ENCODE results near the gene AUTS2.

The AUTS2 gene

GRCh38 chr7:69656890-69657289 is 58.6 kb downstream of the AUTS2 start:
- ATAC-seq (replicated peaks; ENCODE audit: extremely low read depth, poor library complexity, severe bottlenecking), result no peak

DNA sequence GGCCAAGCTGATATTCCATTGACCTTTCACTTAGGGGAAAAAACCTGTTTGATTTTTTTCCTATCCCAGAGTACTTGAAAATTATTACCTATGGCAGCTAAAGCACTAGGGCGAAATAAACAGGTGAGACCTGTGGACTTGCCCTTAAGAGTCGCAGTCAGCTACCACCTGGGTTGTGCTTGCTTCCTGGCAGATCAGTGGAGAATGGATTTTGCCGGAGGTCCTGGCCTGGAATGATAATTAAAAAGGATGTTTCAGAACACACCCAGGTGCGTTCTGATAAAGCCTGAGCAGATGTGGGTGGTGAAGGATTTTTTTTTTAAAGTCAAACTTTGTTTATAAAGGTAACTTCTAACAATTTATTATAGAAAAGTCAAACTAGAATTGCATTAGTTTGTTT is 59.1 kb downstream of the AUTS2 start:
- no peaks in the 10 kb centered on the region for H3K9me3 Mint-ChIP-seq
- DNase-seq (ENCODE audit: low spot score in 2 of 2) (no peak), ATAC-seq (replicated peaks; ENCODE audit: extremely low read depth, poor library complexity, severe bottlenecking) (no peak)
- H3K36me3 Mint-ChIP-seq (ENCODE audit: insufficient read depth), result no peaks in the 10 kb centered on the region
- no peaks in the 10 kb centered on the region for H3K4me1 Mint-ChIP-seq
- no peak overlapping the region for H3K4me3 Mint-ChIP-seq
- no peak overlapping the region for H3K27ac Mint-ChIP-seq (ENCODE audit: low read depth)
- peaks cover 20% of the 10 kb centered on the region for H3K27me3 Mint-ChIP-seq

More at GRCh38 chr7:69656890-69657289, 58.6 kb downstream of the AUTS2 start:
- Mint-ChIP-seq H3K36me3 (ENCODE audit: insufficient read depth) (no peaks in the 10 kb centered on the region), H3K9me3 (no peaks in the 10 kb centered on the region), H3K27ac (ENCODE audit: low read depth) (no peak overlapping the region), H3K4me1 (peaks cover 4% of the 10 kb centered on the region), H3K4me3 (no peak overlapping the region), H3K27me3 (peaks cover 15% of the 10 kb centered on the region)
- DNase-seq (ENCODE audit: low spot score in 2 of 2), result no peak

- H3K4me3 Mint-ChIP-seq, result no peak overlapping the region
- no peak overlapping the region for H3K27ac Mint-ChIP-seq (ENCODE audit: low read depth)
- no peaks in the 10 kb centered on the region for H3K4me1 Mint-ChIP-seq
- no peaks in the 10 kb centered on the region for H3K36me3 Mint-ChIP-seq (ENCODE audit: insufficient read depth)
- no peaks in the 10 kb centered on the region for H3K9me3 Mint-ChIP-seq
- H3K27me3 Mint-ChIP-seq, result peaks cover 20% of the 10 kb centered on the region
- DNase-seq (ENCODE audit: low spot score in 2 of 2) (no peak), ATAC-seq (replicated peaks; ENCODE audit: extremely low read depth, poor library complexity, severe bottlenecking) (no peak)
Observed at GRCh38 chr7:69657985-69658384, 59.7 kb downstream of the AUTS2 start.

GRCh38 chr7:69659983-69660382 is 61.7 kb downstream of the AUTS2 start:
- DNase-seq (ENCODE audit: low spot score in 2 of 2) (no peak), ATAC-seq (replicated peaks; ENCODE audit: extremely low read depth, poor library complexity, severe bottlenecking) (no peak)
- Mint-ChIP-seq H3K36me3 (ENCODE audit: insufficient read depth) (no peaks in the 10 kb centered on the region), H3K4me1 (no peaks in the 10 kb centered on the region), H3K27me3 (peaks cover 20% of the 10 kb centered on the region), H3K4me3 (no peak overlapping the region), H3K27ac (ENCODE audit: low read depth) (no peak overlapping the region), H3K9me3 (no peaks in the 10 kb centered on the region)

DNA sequence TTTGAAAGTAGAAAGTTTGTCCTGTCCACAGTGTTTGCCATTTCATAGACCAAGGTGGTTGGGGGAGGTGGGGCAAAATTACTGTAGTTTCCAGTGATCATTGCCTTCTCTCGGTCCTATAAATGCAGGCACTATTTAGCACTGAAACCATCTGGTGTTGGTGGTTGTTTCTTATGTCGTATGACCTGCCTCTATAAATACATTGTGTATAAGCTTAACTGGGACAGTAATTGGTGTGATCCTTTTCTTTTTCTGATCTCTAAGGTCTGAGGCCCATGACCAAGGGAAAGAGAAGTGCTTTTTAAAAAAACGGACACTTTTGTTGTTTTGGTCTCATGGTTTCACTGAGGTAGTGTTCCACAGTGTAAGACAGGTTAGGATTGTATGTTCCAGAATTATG is 63.1 kb downstream of the AUTS2 start:
- ATAC-seq (replicated peaks; ENCODE audit: extremely low read depth, poor library complexity, severe bottlenecking), result no peak

DNA sequence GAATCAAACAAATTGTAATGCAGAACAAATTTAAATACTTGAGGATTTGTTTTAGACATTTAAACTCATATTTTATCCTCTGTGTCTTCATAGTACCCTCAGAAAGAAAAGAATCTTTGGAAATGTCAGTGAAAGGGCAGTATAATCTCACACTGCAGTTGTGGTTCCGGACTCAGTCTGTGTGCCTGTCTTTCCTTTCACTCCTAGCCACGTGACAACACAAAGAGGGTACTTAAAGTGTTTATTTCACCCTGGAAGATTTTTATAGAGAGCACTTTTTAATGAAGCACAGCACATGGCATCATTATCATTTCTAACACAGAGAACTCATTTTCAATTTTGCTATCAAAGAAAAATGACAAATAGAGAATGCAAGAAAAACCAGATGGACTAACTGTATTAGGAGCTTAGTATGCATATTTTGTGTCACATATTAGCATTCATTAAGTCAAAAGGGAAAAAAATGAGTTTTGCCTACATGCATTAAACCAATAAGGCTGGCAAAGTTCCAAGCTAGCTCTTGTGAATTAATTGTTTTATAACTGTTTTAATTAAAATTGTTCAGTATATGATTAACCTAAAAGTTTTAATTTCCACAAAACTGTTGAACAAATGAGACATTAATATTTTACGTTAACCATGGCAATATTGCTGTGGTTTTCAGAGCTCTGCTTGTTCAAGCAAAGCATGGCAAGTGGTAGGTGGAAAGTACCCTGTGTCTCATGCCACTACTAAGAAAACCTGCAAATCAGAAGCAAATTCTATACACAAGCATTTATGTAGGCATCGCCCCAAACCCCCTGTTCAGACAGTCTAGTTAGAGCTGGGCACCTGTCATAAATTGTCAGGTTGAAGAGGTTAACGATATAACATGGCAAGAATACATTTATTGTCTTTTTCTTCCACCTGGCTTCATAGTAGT is 65.9 kb downstream of the AUTS2 start:
- Mint-ChIP-seq H3K36me3 (ENCODE audit: insufficient read depth) (peaks cover 1% of the 10 kb centered on the region), H3K27ac (ENCODE audit: low read depth) (no peak overlapping the region), H3K9me3 (no peaks in the 10 kb centered on the region), H3K27me3 (peaks cover 20% of the 10 kb centered on the region), H3K4me3 (no peak overlapping the region), H3K4me1 (no peaks in the 10 kb centered on the region)
- ATAC-seq (replicated peaks; ENCODE audit: extremely low read depth, poor library complexity, severe bottlenecking) (no peak), DNase-seq (ENCODE audit: low spot score in 2 of 2) (no peak)

More for the DNA sequence above, 63.1 kb downstream of the AUTS2 start:
- Mint-ChIP-seq H3K4me3 (no peak overlapping the region), H3K27ac (ENCODE audit: low read depth) (no peak overlapping the region), H3K9me3 (no peaks in the 10 kb centered on the region), H3K36me3 (ENCODE audit: insufficient read depth) (no peaks in the 10 kb centered on the region), H3K27me3 (peaks cover 20% of the 10 kb centered on the region), H3K4me1 (no peaks in the 10 kb centered on the region)
- DNase-seq (ENCODE audit: low spot score in 2 of 2), result no peak

DNA sequence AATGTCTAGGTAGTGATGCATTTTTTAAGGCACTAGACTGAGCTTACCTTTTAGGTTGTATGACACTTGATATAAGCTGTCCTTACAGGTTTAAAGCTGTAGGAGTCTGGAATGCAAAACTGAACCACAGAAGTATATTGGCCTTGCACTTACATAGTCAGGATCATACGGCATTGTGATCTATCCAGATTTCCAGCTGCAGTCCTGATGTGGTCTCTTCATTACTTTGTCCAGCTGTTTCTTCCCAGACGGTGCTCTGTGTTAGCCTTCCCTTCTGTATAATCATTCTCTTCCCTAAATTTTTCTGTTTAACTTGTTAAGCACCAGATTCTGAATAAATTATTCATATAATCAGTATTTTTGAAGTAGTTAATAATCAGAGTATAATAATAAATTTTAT is 67.1 kb downstream of the AUTS2 start:
- Mint-ChIP-seq H3K27ac (ENCODE audit: low read depth) (no peak overlapping the region), H3K36me3 (ENCODE audit: insufficient read depth) (peaks cover 1% of the 10 kb centered on the region), H3K4me1 (no peaks in the 10 kb centered on the region), H3K4me3 (no peak overlapping the region), H3K27me3 (peaks cover 20% of the 10 kb centered on the region), H3K9me3 (no peaks in the 10 kb centered on the region)
- DNase-seq (ENCODE audit: low spot score in 2 of 2) (no peak), ATAC-seq (replicated peaks; ENCODE audit: extremely low read depth, poor library complexity, severe bottlenecking) (no peak)

DNA sequence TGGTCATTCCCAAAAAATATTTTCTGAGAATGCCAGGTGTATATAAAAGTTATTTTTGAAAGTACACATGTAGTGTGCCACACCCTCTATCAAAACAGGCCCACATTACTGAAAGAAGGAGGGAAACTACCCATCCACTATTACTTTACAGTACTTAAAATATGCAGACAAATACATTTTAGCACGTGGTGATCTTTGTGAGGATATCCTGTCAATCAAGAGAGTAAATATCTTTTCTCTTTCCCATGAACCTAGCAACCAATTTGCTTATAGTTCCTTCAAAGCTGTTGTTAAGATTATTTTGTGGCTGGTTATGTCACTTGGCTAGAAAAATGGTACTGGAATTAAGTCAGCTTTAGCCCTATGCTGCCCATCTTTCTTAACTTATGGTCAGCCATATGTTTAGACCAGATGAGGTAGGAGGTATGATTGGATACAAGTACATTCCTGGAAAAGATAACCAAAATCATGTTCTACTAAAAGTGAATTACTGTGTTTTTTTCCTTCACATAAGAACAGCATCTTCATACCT is 70.1 kb downstream of the AUTS2 start:
- no peak overlapping the region for H3K4me3 Mint-ChIP-seq

GRCh38 chr7:69670701-69671100 is 72.4 kb downstream of the AUTS2 start:
- DNase-seq (ENCODE audit: low spot score in 2 of 2), result no peak
- no peak overlapping the region for H3K27ac Mint-ChIP-seq (ENCODE audit: low read depth)
- no peak overlapping the region for H3K4me3 Mint-ChIP-seq
- no peaks in the 10 kb centered on the region for H3K4me1 Mint-ChIP-seq
- H3K36me3 Mint-ChIP-seq (ENCODE audit: insufficient read depth), result peaks cover 1% of the 10 kb centered on the region
- ATAC-seq (replicated peaks; ENCODE audit: extremely low read depth, poor library complexity, severe bottlenecking), result no peak
- H3K27me3 Mint-ChIP-seq, result no peaks in the 10 kb centered on the region
- H3K9me3 Mint-ChIP-seq, result no peaks in the 10 kb centered on the region

More for the DNA sequence above, 70.1 kb downstream of the AUTS2 start:
- DNase-seq (ENCODE audit: low spot score in 2 of 2) (no peak), ATAC-seq (replicated peaks; ENCODE audit: extremely low read depth, poor library complexity, severe bottlenecking) (no peak)
- Mint-ChIP-seq H3K9me3 (no peaks in the 10 kb centered on the region), H3K27ac (ENCODE audit: low read depth) (no peak overlapping the region), H3K4me1 (no peaks in the 10 kb centered on the region), H3K36me3 (ENCODE audit: insufficient read depth) (peaks cover 1% of the 10 kb centered on the region), H3K27me3 (no peaks in the 10 kb centered on the region)

DNA sequence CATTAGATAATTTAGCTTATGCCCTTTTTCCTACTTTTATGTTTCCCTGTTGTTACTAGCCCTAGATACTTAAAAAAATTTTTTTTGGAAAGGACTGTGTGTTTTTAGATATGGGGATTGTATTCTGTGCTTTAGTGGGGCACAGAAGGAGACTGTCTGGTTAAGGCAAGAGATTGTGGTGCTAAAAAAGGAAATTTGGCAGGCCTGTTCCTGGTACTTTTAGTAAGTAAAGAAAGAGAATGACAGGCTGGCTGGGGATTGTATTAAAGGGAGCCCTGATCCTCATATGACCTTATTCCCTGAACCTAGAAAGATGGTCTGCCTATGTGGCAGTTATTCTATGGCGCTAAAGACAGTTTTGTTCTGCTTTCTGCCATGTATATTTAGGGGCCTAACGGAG is 74.8 kb downstream of the AUTS2 start:
- H3K4me1 Mint-ChIP-seq, result no peaks in the 10 kb centered on the region

GRCh38 chr7:69674701-69675182 is 76.5 kb downstream of the AUTS2 start:
- H3K9me3 Mint-ChIP-seq, result no peaks in the 10 kb centered on the region
- no peaks in the 10 kb centered on the region for H3K4me1 Mint-ChIP-seq
- H3K36me3 Mint-ChIP-seq (ENCODE audit: insufficient read depth), result no peaks in the 10 kb centered on the region
- H3K4me3 Mint-ChIP-seq, result no peak overlapping the region
- DNase-seq (ENCODE audit: low spot score in 2 of 2) (no peak), ATAC-seq (replicated peaks; ENCODE audit: extremely low read depth, poor library complexity, severe bottlenecking) (no peak)
- H3K27me3 Mint-ChIP-seq, result no peaks in the 10 kb centered on the region
- H3K27ac Mint-ChIP-seq (ENCODE audit: low read depth), result no peak overlapping the region

More for the DNA sequence above, 74.8 kb downstream of the AUTS2 start:
- H3K9me3 Mint-ChIP-seq, result no peaks in the 10 kb centered on the region
- ATAC-seq (replicated peaks; ENCODE audit: extremely low read depth, poor library complexity, severe bottlenecking) (no peak), DNase-seq (ENCODE audit: low spot score in 2 of 2) (no peak)
- no peaks in the 10 kb centered on the region for H3K36me3 Mint-ChIP-seq (ENCODE audit: insufficient read depth)
- no peaks in the 10 kb centered on the region for H3K27me3 Mint-ChIP-seq
- H3K4me3 Mint-ChIP-seq, result no peak overlapping the region
- H3K27ac Mint-ChIP-seq (ENCODE audit: low read depth), result no peak overlapping the region

GRCh38 chr7:69676247-69676646 is 78.0 kb downstream of the AUTS2 start:
- ATAC-seq (replicated peaks; ENCODE audit: extremely low read depth, poor library complexity, severe bottlenecking) (no peak), DNase-seq (ENCODE audit: low spot score in 2 of 2) (no peak)
- no peak overlapping the region for H3K27ac Mint-ChIP-seq (ENCODE audit: low read depth)
- H3K36me3 Mint-ChIP-seq (ENCODE audit: insufficient read depth), result no peaks in the 10 kb centered on the region
- no peaks in the 10 kb centered on the region for H3K4me1 Mint-ChIP-seq
- no peak overlapping the region for H3K4me3 Mint-ChIP-seq
- H3K9me3 Mint-ChIP-seq, result no peaks in the 10 kb centered on the region
- no peaks in the 10 kb centered on the region for H3K27me3 Mint-ChIP-seq
